CMK (cell line): ENCODE results near the gene HOXB7.

Experiments
- DNase-seq: peaks from one replicate; pipeline ENCODE4 v3.0.0-alpha.2; 2010; ENCODE audit warnings: low read depth

HOXB7 gene

GRCh38 chr17:48579471-48579759 is 31.4 kb downstream of the HOXB7 start:
- DNase-seq = no peak

DNA sequence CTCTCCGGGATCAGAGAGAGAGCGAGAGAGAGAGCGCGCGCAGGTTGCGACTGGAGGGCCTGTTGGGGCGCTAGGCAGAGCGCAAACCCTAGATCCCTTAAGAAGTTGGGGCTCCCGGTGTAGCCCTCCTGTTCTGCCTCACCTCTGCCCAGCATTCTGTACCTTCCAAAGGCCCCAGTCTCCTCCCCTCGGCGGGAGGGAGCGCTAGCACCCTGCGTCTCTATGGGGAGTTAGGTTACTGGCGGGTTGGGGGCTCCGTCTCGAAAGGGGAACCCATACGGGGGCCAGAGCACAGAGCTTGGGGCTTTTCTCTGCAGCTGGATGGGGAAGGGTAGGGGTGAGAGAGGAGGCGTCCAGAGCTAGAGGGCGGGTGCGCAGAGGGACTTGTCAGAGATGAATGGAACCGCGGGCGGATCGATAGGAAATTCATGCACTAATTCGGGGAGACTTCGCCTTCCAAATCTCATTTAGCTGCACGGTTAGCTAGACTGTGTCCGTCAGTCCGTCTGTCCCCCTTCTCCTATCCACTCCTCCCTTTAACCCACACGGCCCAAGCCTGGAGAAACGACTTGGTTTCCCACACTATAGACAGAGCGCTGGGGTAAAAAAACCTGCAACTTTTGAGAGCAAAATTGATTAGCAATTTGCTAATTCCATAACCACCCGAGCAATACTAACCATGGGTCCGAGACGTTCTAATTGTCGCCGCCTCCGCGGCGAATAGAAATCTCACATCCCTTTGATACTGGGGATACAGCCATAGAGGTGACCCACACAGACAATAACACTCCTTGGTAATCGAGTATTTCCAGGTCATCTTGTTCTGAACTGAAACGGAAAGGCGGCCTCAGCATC is 32.0 kb downstream of the HOXB7 start:
- no peak for DNase-seq

- peak; percentile 81 for DNase-seq
These were observed 32.7 kb downstream of the HOXB7 start, which contains the start of gene HOXB4 for GRCh38 chr17:48577946-48578615. Gene HOXB4 (minus strand): TSS chr17:48578350. CDS start chr17:48578319, 31 bp downstream.

DNA sequence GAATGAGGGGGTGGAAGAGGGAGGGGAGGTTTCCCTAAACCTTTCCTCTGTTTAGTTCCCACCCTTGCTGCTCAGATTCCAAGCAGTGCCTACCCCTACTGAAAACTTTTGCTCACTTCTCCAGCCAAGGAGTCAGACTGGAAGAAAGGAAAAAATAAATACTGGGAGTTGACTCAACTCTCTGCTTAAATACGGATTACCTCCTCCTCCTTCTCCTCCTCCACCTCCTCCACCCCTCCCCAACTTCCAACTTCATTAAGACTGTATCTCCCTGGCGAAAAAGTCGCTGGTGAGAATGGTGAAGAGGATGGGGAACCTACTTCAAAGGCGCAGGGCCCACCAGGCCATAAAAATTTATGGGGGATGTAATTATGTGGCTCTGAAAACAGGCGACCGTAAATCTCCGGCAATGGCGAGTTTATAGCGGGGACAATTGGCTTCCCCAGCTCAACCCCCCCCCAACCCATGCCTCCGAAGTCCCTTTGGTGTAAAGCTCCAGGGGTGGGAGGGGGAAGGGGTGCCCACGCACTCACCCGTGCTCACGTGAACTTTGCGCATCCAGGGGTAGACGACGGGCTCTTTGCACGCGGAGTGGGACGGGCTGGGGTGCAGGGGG is 33.4 kb downstream of the HOXB7 start:
- DNase-seq = no peak

DNA sequence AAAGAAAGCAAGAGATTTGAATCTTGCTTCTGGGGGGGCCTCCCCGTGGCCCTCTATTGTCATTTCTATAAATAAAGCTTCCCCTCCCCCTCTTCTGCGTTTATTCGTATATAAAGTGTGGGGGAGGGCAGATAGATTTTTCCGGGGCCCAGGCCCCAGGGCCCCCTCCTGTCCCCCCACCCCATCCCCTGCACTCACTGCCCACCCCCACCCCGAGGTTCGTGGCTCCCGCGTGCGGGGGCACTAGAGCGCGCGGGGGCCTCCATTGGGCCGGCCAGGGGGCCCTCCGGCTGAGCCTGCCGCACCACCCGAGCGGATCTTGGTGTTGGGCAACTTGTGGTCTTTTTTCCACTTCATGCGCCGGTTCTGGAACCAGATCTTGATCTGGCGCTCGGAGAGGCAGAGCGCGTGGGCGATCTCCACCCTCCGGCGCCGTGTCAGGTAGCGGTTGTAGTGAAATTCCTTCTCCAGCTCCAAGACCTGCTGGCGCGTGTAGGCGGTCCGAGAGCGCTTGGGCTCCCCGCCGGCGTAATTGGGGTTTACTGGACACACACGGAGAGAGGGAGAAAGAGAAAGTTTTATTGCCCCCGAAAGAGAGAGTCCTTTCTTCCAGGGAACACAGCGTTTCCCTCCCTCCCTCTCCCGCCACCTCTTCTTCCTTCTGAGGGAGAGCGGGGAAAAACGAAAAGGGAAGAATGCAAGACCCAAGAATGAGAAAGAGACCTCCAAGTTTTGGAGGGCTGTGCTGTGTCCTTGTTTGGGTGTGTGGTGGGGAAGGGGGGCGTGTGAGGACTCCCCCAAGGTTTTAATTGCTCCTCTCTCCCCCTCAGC is 34.1 kb downstream of the HOXB7 start:
- no peak for DNase-seq

DNA sequence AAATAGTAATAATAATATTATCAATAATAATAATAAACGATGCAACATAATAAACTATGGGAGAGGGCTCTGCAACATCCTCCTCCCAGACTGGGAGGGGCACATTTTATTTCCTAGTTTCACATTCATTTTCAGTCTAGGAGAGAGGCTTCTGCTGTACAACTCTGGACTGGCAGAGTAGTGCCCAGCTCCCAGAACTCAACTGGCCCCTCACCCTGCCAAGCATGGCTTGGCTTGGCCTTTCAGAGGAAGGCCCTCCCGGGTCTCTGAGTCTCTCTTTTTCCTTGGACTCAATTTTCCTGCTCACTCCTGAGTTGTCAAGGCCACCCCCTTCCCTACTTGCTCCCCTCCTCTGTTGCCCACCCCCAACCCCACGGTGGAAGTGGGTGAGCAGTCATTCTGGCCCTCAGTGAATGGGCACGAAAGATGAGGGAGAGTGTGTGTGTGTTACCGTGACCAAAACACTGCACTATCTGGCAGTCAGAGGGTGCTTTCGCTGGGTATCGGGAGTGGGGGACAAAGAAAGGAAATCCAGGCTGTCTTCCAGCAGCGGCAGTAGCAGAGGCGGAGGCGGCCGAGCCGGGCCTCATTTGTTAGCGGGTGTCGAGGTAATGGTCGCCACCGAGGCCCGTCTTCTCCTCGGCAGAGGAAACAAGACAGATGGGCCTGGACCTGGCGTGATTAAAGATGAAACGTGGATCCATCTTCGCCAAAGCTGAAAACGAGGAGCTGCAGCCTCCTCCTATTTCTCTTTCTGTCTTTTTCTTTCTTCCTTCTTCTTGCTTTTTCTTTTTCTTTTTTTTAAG is 34.9 kb downstream of the HOXB7 start:
- DNase-seq = no peak

DNA sequence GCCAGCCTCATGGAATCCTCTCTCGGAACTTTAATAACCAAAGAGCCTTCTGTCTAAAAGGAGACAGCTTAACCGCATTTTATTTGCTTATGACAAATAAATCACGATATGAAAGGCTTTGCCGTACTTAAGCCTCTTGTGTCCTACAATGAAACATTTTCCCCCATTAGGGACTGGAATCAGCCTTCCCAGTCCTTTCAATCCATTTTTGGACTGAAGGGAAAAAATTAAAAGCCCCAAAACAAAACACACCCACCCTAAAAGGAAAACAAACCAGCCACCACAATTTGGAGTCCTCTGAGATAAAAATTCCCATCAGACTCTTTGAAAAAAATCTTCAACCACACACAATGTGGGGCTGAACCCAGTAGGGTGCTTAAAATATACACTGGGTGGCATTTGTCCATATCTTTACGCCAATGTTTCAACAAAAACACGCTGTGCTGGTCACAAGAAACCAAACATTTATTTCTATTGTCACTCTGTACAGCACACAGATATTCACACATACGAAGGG is 35.7 kb downstream of the HOXB7 start:
- no peak for DNase-seq

GRCh38 chr17:48574505-48575065 is 36.2 kb downstream of the HOXB7 start:
- DNase-seq = no peak

GRCh38 chr17:48571826-48572417 is 38.9 kb downstream of the HOXB7 start:
- DNase-seq = no peak

DNA sequence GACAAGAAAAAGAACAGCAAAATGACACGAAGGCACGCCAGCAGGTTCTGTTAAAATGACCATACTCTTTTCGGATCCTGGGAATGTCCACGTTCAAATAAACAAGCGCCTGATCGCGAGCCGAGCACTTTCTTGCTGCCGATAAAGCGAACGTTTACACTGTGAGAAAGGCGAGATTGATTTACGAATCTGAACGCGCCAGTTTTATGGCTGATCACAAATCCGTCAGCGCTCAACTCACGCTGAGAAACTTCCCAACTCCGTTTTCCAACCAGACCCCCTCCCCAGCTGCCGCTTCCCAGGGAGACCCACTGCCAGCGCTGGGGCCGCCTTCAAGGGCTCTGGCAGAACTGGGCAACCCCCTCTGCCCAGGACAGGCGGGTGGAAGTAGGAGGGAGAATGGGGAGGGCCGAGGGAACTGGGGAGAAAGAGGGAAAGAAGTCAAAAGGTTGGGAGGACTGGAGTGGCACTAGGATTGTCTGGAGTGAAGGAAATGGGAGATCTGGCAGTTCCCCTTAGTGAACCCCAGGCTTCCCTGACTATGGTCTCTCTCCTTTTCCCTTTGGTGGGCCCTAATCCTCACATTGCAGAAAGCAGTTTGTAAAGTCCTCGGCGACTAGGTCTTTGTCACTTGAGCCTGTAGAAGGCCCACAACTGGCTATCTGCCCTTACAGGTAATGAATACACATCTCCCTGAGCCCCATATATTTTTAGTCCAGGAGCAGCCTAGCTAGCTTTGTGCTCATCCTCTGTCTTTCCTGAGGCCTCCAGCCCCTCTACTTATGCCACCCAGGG is 39.6 kb downstream of the HOXB7 start:
- DNase-seq = no peak

- DNase-seq = no peak
These were observed 40.3 kb downstream of the HOXB7 start for GRCh38 chr17:48570325-48571023.

DNA sequence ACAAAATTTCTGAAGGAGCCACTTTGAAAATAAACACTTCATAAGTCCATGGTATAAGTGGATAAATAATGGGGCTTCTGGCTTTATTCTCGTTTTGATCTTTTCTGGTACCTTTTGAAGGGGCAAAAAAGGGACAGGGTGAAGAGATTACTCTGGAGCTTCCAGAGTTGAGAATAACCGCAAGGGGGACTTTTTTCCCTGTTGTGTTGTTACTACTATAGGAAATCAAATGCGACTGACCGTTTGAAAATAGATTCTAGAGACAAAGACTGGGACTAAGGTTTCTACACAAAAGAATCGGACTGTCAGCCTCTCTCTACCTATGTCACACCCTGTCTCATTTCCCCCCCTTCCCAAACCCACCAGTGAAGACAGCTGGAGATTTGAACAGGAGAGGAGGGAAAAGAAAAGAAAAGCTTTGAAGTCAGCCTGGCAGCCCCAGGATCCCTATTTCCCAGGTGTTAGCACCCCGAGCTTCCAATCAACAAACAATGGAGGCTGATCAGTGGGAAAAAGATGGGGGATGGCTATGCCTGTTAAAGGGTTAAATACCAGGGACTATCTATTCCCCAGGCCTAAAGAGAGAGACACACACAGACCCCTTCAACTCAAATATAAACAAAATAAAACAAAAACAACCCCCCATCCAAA is 41.0 kb downstream of the HOXB7 start:
- DNase-seq = no peak

DNA sequence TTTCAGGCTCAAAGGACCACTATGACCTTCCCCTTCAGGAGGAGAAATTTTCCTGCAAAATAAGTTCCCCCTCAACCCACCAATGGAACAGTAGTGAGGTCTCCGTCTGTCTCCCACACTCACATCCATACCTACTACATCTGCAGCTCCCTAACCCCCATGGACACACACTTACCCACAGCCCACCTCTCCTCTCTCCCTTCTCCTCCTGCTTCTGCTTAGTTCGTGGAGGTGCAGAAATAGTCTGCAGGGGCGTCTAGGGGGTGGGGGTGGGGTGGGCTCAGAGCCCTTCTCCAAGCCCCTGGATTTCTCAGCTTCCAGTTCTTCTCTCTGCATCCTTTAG is 41.6 kb downstream of the HOXB7 start:
- no peak for DNase-seq

DNA sequence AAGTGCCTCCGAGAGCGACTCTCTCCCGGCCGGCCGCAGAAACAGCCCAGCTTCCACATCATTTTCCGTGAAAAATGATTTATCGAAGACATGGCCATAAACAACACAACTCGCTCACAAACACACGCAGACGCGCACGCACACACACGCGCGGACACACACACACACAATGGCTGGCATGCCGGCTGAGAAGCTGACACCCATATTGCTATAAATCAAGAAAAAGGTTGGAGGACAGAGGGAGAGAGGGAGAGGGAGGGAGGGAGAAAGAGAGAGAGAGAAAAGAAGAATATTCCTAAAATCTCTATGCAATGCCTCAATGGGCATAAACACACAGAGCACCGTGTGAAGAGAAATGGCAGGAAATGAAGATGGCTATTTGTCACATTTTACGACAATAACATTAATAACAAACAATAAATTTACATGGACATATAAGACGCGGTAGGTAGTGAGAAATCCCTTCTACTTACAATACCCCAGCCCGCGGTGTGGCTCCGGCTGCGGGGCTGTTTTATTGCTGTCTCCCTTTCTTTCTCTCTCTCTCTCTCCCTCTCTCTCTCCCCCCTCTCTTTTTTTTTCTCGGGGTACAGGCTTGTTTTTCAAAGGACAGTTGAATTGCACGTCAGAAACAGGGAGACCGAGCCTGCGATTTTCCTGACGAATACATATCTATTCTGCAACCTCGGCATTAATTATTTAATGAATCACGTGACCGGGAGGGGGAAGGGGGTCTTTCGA is 42.1 kb downstream of the HOXB7 start:
- no peak for DNase-seq

DNA sequence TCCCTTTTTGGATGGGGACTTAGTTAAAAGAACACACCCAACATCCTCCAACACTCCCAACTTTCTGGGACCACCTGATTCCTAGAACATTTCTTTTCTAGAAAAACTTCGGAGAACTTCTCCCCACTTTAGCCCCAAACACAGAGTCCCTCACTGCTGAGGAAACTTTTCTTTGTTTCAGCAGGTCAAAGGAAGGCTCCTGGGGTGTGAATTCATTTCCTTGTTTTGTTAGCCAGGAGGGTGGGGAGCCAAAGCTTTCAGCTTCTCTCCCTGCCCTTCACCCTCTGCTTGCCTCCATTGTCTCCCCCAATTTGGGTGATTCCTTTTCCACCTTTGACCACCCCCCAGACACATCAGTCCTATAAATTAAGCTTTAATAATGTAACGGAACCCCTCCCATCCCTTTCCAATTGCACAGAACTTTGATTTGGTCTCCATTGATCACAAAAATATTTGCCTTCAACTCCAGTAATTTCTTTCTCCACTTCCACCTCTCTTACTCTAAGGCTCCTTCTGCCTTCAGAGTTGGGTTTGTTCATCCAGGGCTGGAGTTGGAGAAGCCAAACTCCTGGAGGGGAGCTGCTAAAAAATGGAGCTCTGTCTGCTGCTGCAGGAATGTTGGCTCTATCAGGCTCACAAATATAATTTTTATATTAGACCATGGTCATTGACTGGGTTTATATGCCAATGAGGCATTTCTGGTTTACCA is 43.0 kb downstream of the HOXB7 start:
- DNase-seq = no peak

GRCh38 chr17:48567209-48567608 is 43.6 kb downstream of the HOXB7 start:
- DNase-seq = no peak

DNA sequence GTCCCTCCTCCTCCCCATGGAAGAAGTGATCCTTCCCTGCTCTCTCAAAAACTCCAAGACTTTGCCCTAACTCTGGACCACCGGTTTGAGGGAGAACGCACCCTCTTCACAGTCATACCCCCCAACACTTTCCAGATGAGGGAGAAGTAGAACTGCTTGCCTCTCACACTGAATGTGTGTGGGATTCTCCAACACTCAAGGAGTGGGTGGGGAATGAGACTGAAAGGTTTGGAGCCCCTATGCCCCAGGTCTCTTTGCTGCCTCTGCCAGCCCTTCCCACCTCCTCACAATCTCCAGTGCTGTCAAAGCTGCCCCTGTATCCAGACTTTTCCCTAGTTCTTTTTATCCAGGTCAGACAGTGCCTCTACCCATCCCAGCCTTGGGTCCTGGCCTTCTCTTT is 44.1 kb downstream of the HOXB7 start:
- DNase-seq = no peak
